IMR-90 (cell line): Measurements from ENCODE around the gene RASD2. TPM values are rescaled to one million over a fixed set of nuclear protein-coding genes. Genes with fewer than 3 reads are reported as not detected.

Source experiments
- ATAC-seq: fragments of 200-7000 bp; cut with Tn5 transposase; 2 replicates; pipeline ENCODE4 v1.9.1; 2020; ENCODE audit warnings: low read depth, mild to moderate bottlenecking, moderate library complexity
- BruUV-seq: library from RNA; stranded (reverse); fragments of 400-500 nt; replicated peaks from 2 replicates; lab custom pipeline; 2021; lab: Mats Ljungman, UMichigan
- CTCF ChIA-PET: fragments of 300-600 bp; formaldehyde crosslinking; extraction: SDS; loops from one replicate; lab custom pipeline; 2021; ENCODE audit warnings: antibody characterized with exemption; lab: Yijun Ruan, JAX
- POLR2A ChIA-PET: fragments of 300-600 bp; sonication (Branson Sonifier 250); formaldehyde crosslinking; loops from one replicate; lab custom pipeline; 2022; ENCODE audit warnings: antibody characterized with exemption; ENCODE audit not compliant: unreplicated experiment; lab: Charles Lee
- DNase-seq: peaks from one replicate; pipeline ENCODE4 v3.0.0; 2013
- H2AFZ ChIP-seq: replicated peaks from 2 replicates; pipeline ENCODE3; 2013; ENCODE audit warnings: low read length, mild to moderate bottlenecking; ENCODE audit not compliant: poor library complexity
- H2AK5ac ChIP-seq: 2 replicates; pipeline ENCODE4 v1.6.1; 2013; ENCODE audit warnings: low read depth, low read length, inconsistent platforms
- H2AK9ac ChIP-seq: replicated peaks from 2 replicates; pipeline ENCODE3; 2013; ENCODE audit warnings: mild to moderate bottlenecking, low read depth, low read length, moderate library complexity; ENCODE audit not compliant: poor library complexity
- H2BK120ac ChIP-seq: 2 replicates; pipeline ENCODE4 v1.6.1; 2013; ENCODE audit warnings: low read depth, low read length, inconsistent platforms
- H2BK15ac ChIP-seq: 3 replicates; pipeline ENCODE4 v1.6.1; 2013; ENCODE audit warnings: low read depth, low read length, inconsistent platforms
- H2BK20ac ChIP-seq: 2 replicates; pipeline ENCODE4 v1.6.1; 2013; ENCODE audit warnings: low read depth, mild to moderate bottlenecking, inconsistent platforms, low read length, moderate library complexity
- H2BK5ac ChIP-seq: 2 replicates; pipeline ENCODE4 v1.6.1; 2013; ENCODE audit warnings: mild to moderate bottlenecking, low read depth, low read length, inconsistent platforms; ENCODE audit not compliant: poor library complexity, severe bottlenecking
- H3K14ac ChIP-seq: replicated peaks from 2 replicates; pipeline ENCODE4 v1.6.1; 2013; ENCODE audit warnings: low read depth, low read length, inconsistent platforms
- H3K18ac ChIP-seq: 2 replicates; pipeline ENCODE4 v1.6.1; 2013; ENCODE audit warnings: low read depth, low read length, control low read depth
- H3K23ac ChIP-seq: 2 replicates; pipeline ENCODE4 v1.6.1; 2013; ENCODE audit warnings: low read depth, low read length, inconsistent platforms
- H3K27ac ChIP-seq: 2 replicates; pipeline ENCODE4 v1.5.1; 2013; ENCODE audit warnings: mild to moderate bottlenecking, control low read depth, low read length; ENCODE audit not compliant: insufficient read depth
- H3K27me3 ChIP-seq: 2 replicates; pipeline ENCODE4 v1.6.1; 2013; ENCODE audit warnings: low read length; ENCODE audit not compliant: control insufficient read depth, insufficient read depth
- H3K36me3 ChIP-seq: 2 replicates; pipeline ENCODE4 v1.6.1; 2013; ENCODE audit warnings: low read length, mixed read lengths; ENCODE audit not compliant: control insufficient read depth, insufficient read depth
- H3K4ac ChIP-seq: 2 replicates; pipeline ENCODE4 v1.6.1; 2013; ENCODE audit warnings: low read depth, low read length, inconsistent platforms
- H3K4me1 ChIP-seq: 2 replicates; pipeline ENCODE4 v1.6.1; 2013; ENCODE audit warnings: low read length, mixed read lengths; ENCODE audit not compliant: control insufficient read depth, insufficient read depth
- H3K4me2 ChIP-seq: 2 replicates; pipeline ENCODE4 v1.6.1; 2013; ENCODE audit warnings: low read depth, mild to moderate bottlenecking, control low read depth, low read length, moderate library complexity
- H3K4me3 ChIP-seq: 2 replicates; pipeline ENCODE4 v1.5.1; 2013; ENCODE audit warnings: low read depth, mild to moderate bottlenecking, control low read depth, low read length, moderate library complexity; ENCODE audit not compliant: insufficient read depth
- H3K56ac ChIP-seq: 2 replicates; pipeline ENCODE4 v1.6.1; 2013; ENCODE audit warnings: low read length, inconsistent platforms; ENCODE audit not compliant: insufficient read depth; ENCODE audit errors: extremely low read depth
- H3K79me1 ChIP-seq, 2 experiments: 2 replicates each; pipeline ENCODE4 v1.6.1; 2013; ENCODE audit warnings: low read length in 2 of 2, inconsistent platforms in 1 of 2, low read depth in 1 of 2
- H3K9ac ChIP-seq: 2 replicates; pipeline ENCODE4 v1.6.1; 2013; ENCODE audit warnings: low read depth, low read length, control low read depth
- H3K9me1 ChIP-seq: 2 replicates; pipeline ENCODE4 v1.6.1; 2013; ENCODE audit warnings: low read length, inconsistent platforms; ENCODE audit not compliant: insufficient read depth
- H3K9me3 ChIP-seq: 2 replicates; pipeline ENCODE4 v1.6.1; 2013; ENCODE audit warnings: low read length; ENCODE audit not compliant: control insufficient read depth, insufficient read depth
- H4K20me1 ChIP-seq: 2 replicates; pipeline ENCODE4 v1.6.1; 2013; ENCODE audit warnings: low read length, inconsistent platforms; ENCODE audit not compliant: insufficient read depth
- H4K5ac ChIP-seq: 2 replicates; pipeline ENCODE4 v1.6.1; 2013; ENCODE audit warnings: mild to moderate bottlenecking, low read depth, low read length, control low read depth
- H4K8ac ChIP-seq, 2 experiments: 2 replicates each; pipeline ENCODE4 v1.6.1; 2013; ENCODE audit warnings: low read depth in 2 of 2, low read length in 2 of 2, control low read depth in 1 of 2, inconsistent platforms in 1 of 2
- H4K91ac ChIP-seq: 2 replicates; pipeline ENCODE4 v1.6.1; 2013; ENCODE audit warnings: low read depth, low read length, inconsistent platforms; ENCODE audit not compliant: insufficient read depth
- BHLHE40 ChIP-seq: fragments of 150-350 bp; IDR thresholded peaks from 2 replicates; pipeline ENCODE4 v1.6.1; 2016; ENCODE audit warnings: mild to moderate bottlenecking, low read depth, low read length
- CEBPB ChIP-seq: IDR thresholded peaks from 2 replicates; pipeline ENCODE4 v1.6.1; 2012; ENCODE audit warnings: low read depth, low read length, improper control_type of control experiment
- CHD1 ChIP-seq: IDR thresholded peaks from 2 replicates; pipeline ENCODE4 v1.6.1; 2012; ENCODE audit warnings: low read depth, low read length, improper control_type of control experiment
- ELK1 ChIP-seq: fragments of 150-350 bp; IDR thresholded peaks from 2 replicates; pipeline ENCODE4 v1.6.1; 2016; ENCODE audit warnings: low read depth, mild to moderate bottlenecking, low read length, moderate library complexity, borderline replicate concordance
- MAFK ChIP-seq: IDR thresholded peaks from 2 replicates; pipeline ENCODE4 v1.6.1; 2012; ENCODE audit warnings: low read depth, low read length, improper control_type of control experiment
- MAZ ChIP-seq: IDR thresholded peaks from 2 replicates; pipeline ENCODE4 v1.6.1; 2012; ENCODE audit warnings: low read depth, mild to moderate bottlenecking, low read length, improper control_type of control experiment, moderate library complexity, borderline replicate concordance
- MXI1 ChIP-seq: IDR thresholded peaks from 2 replicates; pipeline ENCODE4 v1.6.1; 2012; ENCODE audit warnings: low read depth, mild to moderate bottlenecking, low read length, moderate library complexity, borderline replicate concordance
- NFE2L2 ChIP-seq: fragments of 150-350 bp; IDR thresholded peaks from 2 replicates; pipeline ENCODE4 v1.6.1; 2016; ENCODE audit warnings: low read depth, mild to moderate bottlenecking, low read length
- POLR2A ChIP-seq: IDR thresholded peaks from 2 replicates; pipeline ENCODE4 v1.6.1; 2012; ENCODE audit warnings: mild to moderate bottlenecking, low read depth, low read length
- RAD21 ChIP-seq: IDR thresholded peaks from 2 replicates; pipeline ENCODE4 v1.6.1; 2012; ENCODE audit warnings: low read length, improper control_type of control experiment
- RCOR1 ChIP-seq: IDR thresholded peaks from 2 replicates; pipeline ENCODE4 v1.6.1; 2012; ENCODE audit warnings: mild to moderate bottlenecking, low read length, improper control_type of control experiment; ENCODE audit not compliant: insufficient replicate concordance
- RFX5 ChIP-seq: IDR thresholded peaks from 2 replicates; pipeline ENCODE4 v1.8.0; 2012; ENCODE audit warnings: low read depth, mild to moderate bottlenecking, low read length, moderate library complexity
- SMC3 ChIP-seq: fragments of 150-350 bp; IDR thresholded peaks from 2 replicates; pipeline ENCODE4 v1.6.1; 2016; ENCODE audit warnings: low read depth, mild to moderate bottlenecking, antibody characterized with exemption, low read length, moderate library complexity
- USF2 ChIP-seq: fragments of 150-350 bp; IDR thresholded peaks from 2 replicates; pipeline ENCODE4 v1.6.1; 2017; ENCODE audit warnings: mild to moderate bottlenecking, antibody characterized with exemption, low read length, low read depth
- WGBS, 2 experiments: methylation state at CpG; one replicate each; pipeline versions ENCODE4 v1.1.5 to v1.1.7; 2013; ENCODE audit warnings: missing lambda C conversion rate in 2 of 2; ENCODE audit not compliant: insufficient read length in 1 of 2; ENCODE audit errors: extremely low coverage in 2 of 2; 5-methylcytosine and 5-hydroxymethylcytosine counted together
- dilution Hi-C: fragments of 300-500 bp; cut with HindIII; formaldehyde crosslinking; loops from one replicate; pipeline ENCODE4 v1.14.3; 2018; ENCODE audit warnings: low sequenced_read_pairs; ENCODE audit not compliant: unreplicated experiment
- in situ Hi-C: fragments of 300-500 bp; cut with MboI; formaldehyde crosslinking; loops from 3 replicates; pipeline ENCODE4 v1.14.3; 2019; ENCODE audit warnings: low sequenced_read_pairs, inconsistent platforms, mixed read lengths
- intact Hi-C: fragments of 100-400 bp; cut with micrococcal nuclease; formaldehyde crosslinking; loops from 2 replicates; pipeline ENCODE4 v1.10.0; 2022
- polyA plus RNA-seq, 3 experiments: library from polyadenylated mRNA; depleted of rRNA; stranded (reverse); fragments of >200 nt; gene quantifications; 2 replicates each; pipeline ENCODE4 v1.2.3, GENCODE V29; 2012; ENCODE audit warnings: low replicate concordance in 1 of 3
- total RNA-seq: library from RNA; depleted of rRNA; stranded (reverse); fragments of >200 nt; gene quantifications from 2 replicates; pipeline ENCODE4 v1.2.3, GENCODE V29; 2012

RASD2 gene
- total and polyA plus RNA-seq, 2 of the 4 experiments (the other 2 are of a cell fraction), result under 0.01 to 0.32 TPM

GRCh38 chr22:35517207-35517606 lies 23.4 kb upstream of the RASD2 start:
- Histone ChIP-seq H3K23ac (no peak overlapping the region), H3K14ac (no peak overlapping the region), H3K27me3 (peaks cover 28% of the 10 kb centered on the region), H2BK15ac (no peak overlapping the region), H3K9ac (no peak overlapping the region), H3K9me1 (no peaks in the 10 kb centered on the region), H3K4me3 (no peak overlapping the region), H2BK120ac (no peak overlapping the region), H2AK5ac (no peak overlapping the region), H4K91ac (no peak overlapping the region), H3K9me3 (no peaks in the 10 kb centered on the region), H3K4me1 (peaks cover 2% of the 10 kb centered on the region; the same call in 1 of the 2 replicates), H3K4ac (no peak overlapping the region), H2AK9ac (no peak overlapping the region), H2BK20ac (no peak overlapping the region), H4K8ac (no peak overlapping the region), H3K56ac (no peak overlapping the region), H2BK5ac (no peak overlapping the region), H3K27ac (no peak overlapping the region), H3K4me2 (no peak overlapping the region), H3K18ac (no peak overlapping the region), H3K79me1 (no peaks in the 10 kb centered on the region), H4K20me1 (no peaks in the 10 kb centered on the region), H4K5ac (no peak overlapping the region), H3K36me3 (no peaks in the 10 kb centered on the region), H2AFZ (no peak overlapping the region)
- POLR2A ChIA-PET, result no interaction called here
- DNase-seq (no peak), ATAC-seq (no peak)
- CTCF ChIA-PET, result interaction anchor here (0.7 to 1.4 kb wide), 2 partner anchors 35 to 163 kb away, joined by 4 to 6 read pairs; no protein-coding TSS in a partner anchor
- in situ Hi-C loops, result no loop called here
- BruUV-seq, result no TSS peak
- dilution Hi-C loops, result no loop called here
- WGBS, 2 experiments, result 65% methylated on average over 2 of the region's 6 CpGs; no CpG with 5 or more reads in 1 of the 2 experiments
- intact Hi-C loops, result no loop called here
- no peak for TF ChIP-seq RFX5
- TF ChIP-seq RCOR1, result no peak
- TF ChIP-seq SMC3, result no peak
- TF ChIP-seq BHLHE40, result no peak
- TF ChIP-seq USF2, result no peak
- TF ChIP-seq MAFK, result no peak
- TF ChIP-seq MXI1, result no peak
- TF ChIP-seq POLR2A, result no peak
- no peak for TF ChIP-seq RAD21
- TF ChIP-seq NFE2L2, result no peak
- no peak for TF ChIP-seq MAZ
- TF ChIP-seq CHD1, result no peak
- no peak for TF ChIP-seq ELK1
- no peak for TF ChIP-seq CEBPB
